HG03159 (cell line): Measurements from ENCODE around the gene SPATS2.
A peak's percentile ranks its signal among the peaks of the same experiment; 100 is the strongest.
"Not testable (repeated sequence)": the region's sequence is repeated elsewhere in the genome, so short reads cannot be mapped to it uniquely, and the experiment has no call there.

Experiments used
- ATAC-seq: cut with Tn5 transposase; IDR thresholded peaks from one replicate; pipeline ENCODE4 v1.9.1; 2021; ENCODE audit warnings: mild to moderate bottlenecking, moderate library complexity; ENCODE audit not compliant: unreplicated experiment

Gene SPATS2

DNA sequence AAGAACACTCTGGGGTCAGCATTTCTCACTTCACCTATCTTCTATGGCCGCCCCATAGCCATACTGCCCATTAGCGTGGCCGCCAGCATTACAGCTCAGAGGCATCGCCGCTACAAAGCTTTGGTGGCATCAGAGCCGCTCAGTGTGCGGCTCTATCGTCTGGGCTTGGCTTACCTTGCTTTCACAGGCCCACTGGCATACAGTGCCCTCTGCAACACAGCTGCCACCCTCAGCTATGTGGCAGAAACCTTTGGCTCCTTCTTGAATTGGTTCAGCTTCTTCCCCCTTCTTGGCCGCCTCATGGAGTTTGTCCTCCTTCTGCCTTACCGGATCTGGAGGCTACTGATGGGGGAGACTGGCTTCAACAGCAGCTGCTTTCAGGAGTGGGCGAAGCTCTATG, 18.0 kb upstream of the SPATS2 start:
- no peak for ATAC-seq

DNA sequence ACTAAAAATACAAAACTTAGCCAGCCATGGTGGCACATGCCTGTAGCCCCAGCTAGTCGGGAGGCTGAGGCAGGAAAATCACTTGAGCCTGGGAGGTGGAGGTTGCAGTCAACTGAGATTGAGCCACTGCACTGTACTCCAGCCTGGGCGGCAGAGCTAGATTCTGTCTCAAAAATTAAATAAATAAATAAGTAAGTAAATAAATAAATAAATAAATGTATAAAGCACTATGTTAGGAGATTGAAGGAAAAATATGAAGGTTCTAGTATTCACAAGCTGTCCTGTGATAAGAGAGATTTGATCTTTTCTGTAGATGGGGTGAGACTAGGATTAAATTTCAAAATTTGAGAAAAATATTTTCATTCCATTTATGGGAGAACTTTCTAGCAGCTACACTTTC, 14.9 kb upstream of the SPATS2 start:
- ATAC-seq = no peak

DNA sequence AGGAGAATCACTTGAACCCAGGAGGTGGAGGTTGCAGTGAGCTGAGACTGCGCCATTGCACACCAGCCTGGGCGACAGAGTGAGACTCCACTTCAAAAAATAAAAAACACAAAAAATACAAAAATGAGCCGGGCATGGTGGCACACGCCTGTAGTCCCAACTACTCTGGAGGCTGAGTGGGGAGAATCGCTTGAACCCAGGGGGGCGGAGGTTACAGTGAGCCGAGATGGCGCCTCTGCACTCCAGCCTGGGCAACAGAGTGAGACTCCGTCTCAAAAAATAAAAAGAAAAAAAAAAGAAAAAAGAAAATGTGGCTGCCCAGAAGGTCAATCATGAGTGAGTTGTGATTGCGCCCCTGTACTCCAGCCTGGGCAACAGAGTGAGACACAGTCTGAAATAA, 11.3 kb upstream of the SPATS2 start:
- no peak for ATAC-seq

DNA sequence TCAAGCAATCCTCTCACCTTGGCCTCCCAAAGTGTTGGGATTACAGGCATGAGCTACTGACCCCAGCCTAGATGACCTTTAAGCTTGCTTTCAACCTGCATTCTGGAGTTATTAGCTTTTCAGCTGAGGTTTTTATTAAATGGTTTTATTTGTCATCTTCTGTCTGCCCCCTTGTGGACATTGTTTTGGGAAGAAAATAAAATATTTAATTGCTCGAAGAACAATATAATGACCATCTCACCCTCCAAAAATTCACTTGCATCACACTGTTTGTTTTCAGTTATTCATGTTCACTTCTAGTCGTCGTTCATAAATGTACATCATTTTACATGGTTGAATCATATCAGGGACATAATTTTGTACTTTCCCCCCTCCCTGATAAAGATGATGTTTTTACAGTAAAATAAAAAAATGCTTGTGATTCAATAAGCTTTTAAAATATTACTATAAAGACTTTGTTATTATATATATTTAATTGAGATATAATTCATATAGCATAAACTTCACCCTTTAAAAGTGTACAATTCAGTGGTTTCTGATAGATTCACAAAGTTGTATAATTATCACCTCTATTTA, 10.1 kb upstream of the SPATS2 start:
- no peak for ATAC-seq

DNA sequence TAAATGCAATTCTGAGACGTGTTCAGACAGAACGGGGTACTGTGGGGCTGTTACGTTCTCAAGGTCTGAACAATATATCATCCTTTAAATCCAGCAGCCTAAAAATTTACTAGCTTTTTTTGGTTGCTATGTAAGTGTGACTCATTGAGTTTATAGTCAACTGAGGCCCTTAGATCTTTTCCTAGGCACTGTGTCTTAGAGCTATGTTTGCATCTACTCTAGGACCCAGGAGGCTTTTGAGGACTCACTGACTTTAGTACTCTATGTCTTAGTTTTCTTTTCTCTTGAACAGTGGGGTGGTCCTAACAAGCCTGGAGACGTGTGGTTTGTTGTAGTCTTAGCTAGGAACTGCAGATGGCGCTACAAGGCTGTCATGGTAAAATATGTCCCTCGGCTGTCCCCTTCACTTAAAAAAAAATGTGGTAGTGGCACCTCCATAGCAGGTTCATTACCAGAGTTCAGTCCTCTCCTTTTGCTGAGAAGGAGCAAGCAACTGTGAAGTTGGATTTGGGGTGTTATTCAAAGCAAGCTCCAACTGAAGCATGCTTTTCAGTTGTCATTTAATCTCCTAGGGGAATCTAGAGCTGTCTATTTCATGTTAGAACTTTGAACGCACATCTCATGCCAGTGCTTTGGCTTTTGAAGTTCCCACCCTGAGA, 8.7 kb upstream of the SPATS2 start:
- peak; percentile 66 for ATAC-seq

DNA sequence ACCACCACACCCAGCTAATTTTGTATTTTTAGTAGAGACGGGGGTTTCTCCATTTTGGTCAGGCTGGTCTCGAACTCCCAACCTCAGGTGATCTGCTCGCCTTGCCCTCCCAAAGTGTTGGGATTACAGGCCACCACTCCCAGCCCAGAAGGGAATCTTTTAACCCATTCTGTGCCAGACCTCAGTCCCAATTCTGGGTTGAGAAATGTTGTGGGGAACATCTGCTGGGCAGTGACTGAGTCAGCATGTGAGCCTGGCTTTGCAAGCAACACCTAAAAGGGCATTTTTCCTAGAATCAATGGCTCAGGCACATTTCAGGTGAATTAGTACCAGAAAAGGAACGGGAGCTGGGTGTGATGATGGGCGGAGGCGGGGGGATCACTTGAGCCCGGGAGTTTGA, 7.6 kb upstream of the SPATS2 start:
- no peak for ATAC-seq

DNA sequence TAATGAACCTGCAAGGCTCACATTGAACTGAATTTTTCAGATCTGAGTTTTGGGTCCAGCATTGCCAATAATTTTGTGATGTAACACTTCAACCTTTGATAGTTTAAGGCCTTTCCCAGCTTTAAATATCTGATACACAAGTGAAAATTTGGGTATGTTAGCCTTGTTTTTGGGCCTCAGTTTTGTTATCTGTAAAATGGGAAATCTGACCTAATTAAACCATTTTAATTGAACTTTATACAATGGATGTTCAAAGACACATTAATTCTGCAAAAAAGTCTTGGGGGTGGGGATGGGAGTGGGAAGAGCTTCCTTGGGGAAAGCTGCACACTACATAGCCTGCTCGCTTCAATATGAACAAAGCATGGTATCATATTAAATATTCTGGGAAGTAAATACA, 5.2 kb upstream of the SPATS2 start:
- ATAC-seq = no peak

DNA sequence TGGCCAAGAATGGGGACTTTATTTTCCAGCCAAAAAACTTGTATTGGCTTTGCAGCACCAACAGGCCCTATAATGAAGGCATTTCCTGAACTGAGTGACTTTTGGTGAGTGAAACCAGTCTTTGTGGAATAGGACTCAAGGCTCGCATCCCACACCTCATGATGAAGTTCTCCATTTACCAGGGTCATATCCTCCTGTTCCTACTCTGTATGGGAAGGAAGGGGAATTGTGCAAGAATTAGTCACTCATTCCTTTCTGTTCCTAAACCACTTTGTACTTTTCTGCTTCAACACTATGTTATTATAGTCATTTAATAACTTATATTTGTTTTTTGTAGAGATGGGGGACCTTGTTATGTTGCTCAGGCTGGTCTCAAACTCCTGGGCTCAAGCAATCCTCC, 2.3 kb upstream of the SPATS2 start:
- ATAC-seq = no peak

DNA sequence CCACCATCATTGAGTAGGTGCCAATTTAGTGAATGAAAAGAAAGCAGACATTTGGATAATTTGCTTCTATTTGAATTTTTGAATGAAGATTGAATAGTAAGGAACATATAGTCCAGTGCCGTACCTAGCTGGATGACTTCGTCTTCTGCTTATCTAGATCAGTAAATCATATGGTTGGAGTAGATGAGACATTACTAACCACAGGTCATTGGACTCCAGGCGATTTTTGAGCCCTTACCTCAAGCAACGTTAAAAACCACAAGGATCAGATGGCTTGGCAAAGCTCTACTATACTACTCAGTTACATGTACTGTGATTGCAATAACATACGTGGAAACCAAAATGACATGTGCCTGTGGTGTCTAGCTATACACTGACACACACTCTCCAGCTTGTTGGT, 1.7 kb upstream of the SPATS2 start:
- ATAC-seq = no peak

DNA sequence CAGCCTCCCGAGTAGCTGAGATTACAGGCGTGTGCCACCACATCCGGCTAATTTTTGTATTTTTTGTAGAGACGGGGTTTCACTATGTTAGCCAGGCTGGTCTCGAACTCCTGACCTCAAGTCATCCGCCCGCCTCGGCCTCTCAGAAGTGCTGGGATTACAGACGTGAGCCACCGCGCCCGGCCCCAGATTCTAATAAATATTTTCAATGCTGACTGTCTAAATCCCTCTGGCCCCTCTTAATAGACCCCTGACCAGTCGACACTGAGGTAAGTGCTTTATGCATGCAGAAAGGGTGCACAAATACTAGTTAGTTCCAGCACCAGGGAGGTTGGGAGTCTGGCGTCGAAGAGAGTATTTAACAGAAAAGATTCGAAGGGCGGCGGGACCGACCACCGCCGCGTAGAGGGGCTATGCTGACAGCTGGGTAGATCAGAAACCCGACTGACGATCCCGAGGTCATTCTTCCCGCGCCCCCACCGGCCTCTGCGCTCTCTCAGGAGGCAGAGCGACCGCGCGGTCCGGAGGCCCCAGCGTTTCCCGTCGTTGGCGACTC, 1.1 kb upstream of the SPATS2 start:
- ATAC-seq = peak; percentile 12

DNA sequence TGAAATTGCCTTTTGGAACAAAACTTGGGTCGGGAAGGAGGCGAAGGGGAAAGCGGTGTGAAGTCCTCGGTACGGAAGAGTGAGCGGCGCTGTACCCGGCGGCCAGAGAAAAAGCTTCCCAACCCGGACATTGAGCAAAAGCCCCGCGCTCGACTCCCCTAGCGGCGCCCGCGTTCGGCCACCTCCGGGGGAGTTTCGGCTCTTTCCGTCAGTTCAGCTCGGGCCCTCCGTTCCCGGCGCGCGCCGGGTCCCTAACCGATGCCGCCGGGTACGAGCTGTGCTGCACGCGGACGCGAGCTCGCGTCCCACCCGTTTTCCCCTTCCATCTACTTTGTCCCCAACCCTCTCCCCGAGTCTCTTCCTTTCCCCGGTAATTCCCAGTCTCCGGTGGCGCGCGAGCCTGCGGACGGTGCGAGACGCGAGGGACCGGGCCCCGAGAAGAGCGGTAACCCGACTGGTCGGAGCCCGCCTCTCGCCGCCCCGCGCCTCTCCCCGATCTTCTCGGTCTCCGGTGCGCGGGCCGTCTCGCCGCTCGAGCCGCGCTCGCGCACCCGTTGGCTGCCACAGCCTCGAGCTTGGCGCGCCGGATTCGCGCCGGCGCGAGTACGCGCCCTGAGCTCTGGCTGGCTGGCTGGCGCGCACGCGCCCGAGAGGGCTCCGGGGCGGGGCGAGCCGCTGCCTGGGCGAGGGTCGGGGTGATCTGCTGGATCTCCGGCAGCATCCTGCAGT, 446 bp upstream of the SPATS2 start:
- ATAC-seq = peak; percentile 58

DNA sequence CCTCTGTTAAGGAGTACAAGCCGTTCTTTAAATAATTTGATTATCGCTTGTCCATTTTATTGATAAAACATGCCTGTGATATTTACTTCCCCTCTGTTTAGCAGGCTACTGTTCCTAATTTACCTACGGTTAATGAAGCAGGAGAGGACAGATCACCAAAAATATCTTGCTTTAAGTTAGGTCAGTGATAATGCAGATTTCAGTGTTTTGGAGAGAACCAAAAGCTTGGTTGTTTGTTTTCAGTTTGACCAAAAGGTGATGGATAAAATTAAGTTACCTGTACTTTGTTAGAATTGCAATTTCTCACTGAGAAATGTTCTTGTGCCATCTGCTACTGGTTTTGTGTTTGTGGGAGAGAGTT, 958 bp downstream of the SPATS2 start:
- no peak for ATAC-seq

DNA sequence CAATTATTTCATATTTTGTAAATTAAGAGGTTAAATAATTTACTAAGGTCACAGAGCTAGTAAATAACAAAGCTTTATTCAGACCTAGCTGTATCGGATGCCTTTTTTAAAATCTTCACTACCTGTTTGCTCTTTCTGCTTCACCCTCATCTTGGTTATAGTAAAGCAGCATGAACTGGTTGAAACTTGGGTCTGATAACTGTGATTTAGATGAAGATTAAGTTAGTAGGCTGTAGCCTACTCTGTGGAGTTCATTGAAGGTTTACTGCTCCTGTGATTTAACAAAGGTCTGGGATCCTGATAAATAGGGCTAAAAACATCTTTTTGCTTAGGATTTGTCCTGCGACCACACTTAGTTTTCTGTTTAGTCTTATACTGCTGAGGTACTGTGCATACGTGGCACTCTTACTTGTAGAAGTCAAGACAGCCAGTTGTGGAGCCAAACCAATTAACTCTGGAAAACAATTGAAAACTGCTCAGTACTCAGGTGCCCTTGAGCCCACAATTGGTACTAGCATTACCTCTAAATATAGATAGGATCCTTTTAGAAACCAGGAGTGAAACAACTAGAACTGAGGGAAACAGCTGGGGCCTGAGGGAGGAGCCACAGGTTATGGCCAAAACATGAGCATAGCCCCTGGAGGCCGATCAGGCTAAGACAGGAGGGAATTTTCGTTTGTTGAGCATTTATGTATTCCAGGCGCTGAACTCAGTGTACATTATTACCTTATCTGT, 2.3 kb downstream of the SPATS2 start:
- ATAC-seq = peak; percentile 48

DNA sequence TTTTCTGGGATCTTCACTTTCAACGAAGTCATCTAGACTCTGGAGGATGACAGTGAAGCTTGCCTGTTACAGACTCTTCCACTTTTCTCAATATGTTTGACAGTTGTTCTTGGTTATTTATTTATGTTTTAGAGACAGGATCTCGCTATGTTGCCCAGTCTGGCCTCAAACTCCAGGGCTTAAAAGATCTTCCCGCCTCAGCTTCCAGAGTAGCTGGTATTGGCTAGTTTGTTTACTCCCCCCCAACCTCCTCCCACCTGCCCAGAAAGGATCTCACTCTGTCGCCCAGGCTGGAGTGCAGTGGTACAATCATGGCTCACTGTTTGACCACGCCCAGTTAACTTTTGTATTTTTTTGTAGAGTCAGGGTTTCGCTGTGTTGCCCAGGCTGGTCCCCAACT, 3.3 kb downstream of the SPATS2 start:
- no peak for ATAC-seq

DNA sequence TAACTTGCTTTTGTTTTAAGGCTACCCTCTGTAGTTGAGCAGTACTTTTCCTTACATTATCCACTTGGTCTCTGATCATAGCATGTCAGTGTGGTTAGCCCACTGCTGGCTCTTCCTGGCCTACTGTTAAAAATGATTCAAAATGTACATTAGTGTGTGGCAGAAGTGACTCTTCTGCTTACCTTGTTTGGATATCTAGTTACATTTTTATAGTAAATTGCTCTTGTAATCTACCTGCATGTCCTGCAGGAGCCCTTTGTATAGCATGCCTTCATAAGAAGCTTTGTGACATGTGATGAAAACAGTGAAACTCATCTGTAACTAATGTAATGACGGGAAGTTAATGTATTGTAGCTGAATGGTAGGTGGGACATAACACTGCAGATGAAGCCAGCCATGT, 8.1 kb downstream of the SPATS2 start:
- peak; percentile 52 for ATAC-seq

DNA sequence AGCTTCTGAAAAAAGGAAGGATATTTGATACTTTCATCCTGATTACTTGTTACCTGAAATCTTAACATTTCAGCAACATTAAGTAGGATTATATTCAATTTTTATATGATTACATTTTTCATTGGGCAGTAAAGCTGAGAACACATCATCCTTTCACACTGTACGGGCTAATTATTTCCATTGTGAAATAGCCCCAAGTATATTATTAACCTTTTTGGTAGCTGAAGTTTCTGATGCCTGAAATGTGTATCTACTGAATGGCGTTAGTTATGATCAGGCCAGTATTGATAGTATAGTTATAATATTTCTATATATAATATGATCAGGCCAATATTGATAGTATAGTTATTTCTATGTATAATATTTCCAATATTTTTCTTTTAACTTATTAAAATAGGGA, 10.1 kb downstream of the SPATS2 start:
- ATAC-seq = no peak

DNA sequence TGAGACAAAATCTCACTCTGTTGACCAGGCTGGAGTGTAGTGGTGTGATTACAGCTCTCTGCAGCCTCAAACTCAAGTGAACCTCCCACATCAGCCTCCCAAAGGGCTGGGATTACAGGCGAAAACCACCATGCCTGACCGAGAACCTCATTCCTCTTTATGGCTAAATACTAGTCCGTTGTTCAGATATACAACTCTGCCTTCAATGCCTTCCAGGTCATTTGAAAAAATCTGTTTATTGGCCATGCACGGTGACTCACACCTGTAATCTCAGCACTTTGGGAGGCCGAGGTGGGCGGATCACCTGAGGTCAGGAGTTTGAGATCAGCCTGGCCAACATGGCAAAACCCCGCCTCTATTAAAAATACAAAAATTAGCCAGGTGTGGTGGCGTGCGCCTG, 12.9 kb downstream of the SPATS2 start:
- not testable (repeated sequence) for ATAC-seq

DNA sequence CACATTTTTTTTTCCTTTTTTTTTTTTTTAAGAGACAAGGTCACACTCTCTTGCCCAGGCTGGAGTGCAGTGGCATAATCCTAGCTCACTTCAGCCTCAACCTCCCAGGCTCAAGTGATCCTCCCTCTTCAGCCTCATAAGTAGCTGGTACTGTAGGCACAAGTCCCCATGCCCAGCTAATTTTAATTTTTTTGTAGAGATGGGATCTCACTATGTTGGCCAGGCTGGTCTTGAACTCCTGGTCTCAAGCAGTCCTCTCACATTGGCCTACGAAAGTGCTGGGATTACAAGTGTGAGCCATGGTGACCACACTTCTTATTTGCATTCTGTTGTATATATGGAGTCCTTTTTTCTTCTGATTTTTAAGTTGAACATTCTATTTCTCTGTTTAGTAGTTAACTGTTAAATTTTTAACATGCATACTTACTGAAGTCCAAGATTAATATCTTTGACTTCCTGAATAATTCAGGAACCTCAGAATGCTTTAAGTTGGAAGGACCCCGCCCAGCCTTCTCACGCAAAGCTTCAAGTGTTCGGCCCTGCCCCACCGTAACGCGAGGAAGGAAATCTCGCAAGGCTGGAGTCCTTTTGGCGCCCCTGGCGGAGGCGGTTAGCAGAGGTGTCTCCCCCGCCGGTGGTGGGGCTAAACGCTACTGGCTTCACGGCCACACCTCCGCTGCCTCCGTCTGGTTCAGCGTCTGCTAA, 21.6 kb downstream of the SPATS2 start:
- ATAC-seq = no peak

DNA sequence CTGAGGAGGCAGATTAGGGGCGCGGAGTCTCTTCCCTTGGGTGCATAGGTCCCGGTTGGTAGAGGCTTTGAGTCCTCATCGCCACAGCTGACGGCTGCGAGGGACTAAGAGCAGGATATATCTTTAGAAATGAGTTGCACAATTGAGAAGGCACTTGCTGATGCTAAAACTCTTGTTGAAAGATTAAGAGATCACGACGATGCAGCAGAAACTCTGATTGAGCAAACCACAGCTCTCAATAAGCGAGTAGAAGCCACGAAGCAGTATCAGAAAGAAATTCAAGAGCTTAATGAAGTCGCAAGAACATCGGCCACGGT, 22.1 kb downstream of the SPATS2 start:
- ATAC-seq = no peak

DNA sequence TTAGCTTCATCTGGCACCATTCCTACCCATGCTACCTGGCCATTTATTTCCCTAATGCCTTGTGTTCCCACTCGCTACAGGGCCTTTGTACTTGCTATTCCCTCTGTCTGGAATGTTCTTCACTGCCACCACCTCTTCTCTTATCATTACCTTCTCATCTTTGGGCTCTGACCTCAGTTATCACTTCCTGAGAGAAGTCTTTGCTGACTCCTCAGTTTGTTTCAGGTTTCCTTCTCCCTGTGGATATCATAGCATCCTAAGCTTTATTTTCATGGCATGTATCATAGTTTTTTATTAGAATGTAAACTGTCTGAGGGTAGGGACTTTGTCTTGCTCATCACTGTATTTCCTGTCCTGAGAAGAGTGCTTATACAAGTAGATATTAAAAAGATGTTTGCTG, 29.7 kb downstream of the SPATS2 start:
- ATAC-seq = no peak

DNA sequence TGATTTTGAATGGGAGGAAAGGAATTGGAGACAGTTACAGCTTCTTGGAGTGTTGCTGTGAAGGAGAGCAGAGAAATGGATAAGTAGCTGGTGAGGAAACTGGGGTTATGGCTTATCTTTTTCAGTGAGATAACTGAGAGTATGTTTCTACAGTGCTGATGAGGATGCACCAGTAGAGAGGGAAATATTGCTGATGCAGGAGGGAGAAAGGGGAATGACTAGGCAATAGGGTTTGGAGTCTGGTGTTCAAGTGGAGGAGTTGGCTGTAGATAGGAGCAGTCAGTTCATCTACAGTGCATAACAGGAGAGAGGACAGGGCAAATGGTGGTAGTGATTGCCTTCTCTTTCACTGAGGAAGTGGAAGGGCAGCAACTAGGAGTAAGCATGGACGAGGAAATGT, 33.0 kb downstream of the SPATS2 start:
- ATAC-seq = no peak
